Testis (tissue), 2 donors: ENCODE measurements around the gene PRDX4.
"Not testable (repeated sequence)": the region's sequence is repeated elsewhere in the genome, so short reads cannot be mapped to it uniquely, and the experiment has no call there.

Experiments
- CTCF ChIP-seq, 3 experiments: fragments of 450-650 bp in 2 of 3; fragments of 200-600 bp in 1 of 3; sonication (generic) in 1 of 3; IDR thresholded peaks; one replicate each; pipeline ENCODE4 v1.5.1; 2016 to 2019; ENCODE audit warnings: antibody characterized with exemption in 3 of 3, mild to moderate bottlenecking in 2 of 3, moderate library complexity in 1 of 3
- POLR2A ChIP-seq: fragments of 450-650 bp; IDR thresholded peaks from one replicate; pipeline ENCODE4 v1.6.1; 2017; ENCODE audit warnings: antibody characterized with exemption, mild to moderate bottlenecking, moderate library complexity

- not testable (repeated sequence) for TF ChIP-seq CTCF (IDR thresholded peaks at IDR 0.05); POLR2A
Measured at GRCh38 chrX:23660083-23660765, 7.1 kb upstream of the PRDX4 start.
